Body of pancreas (tissue), 4 donors: ENCODE results near the gene PHLDA1. TPM values are rescaled to one million over a fixed set of nuclear protein-coding genes. Genes with fewer than 3 reads are reported as not detected.

Experiments
- ATAC-seq: fragments of 150-250 bp; one replicate; pipeline ENCODE4 v1.9.1; 2016
- DNase-seq, 4 donors: peaks; one replicate each; pipeline ENCODE4 v3.0.0-alpha.2; 2019
- H3K27ac ChIP-seq, 4 donors: fragments of 200-600 bp; sonication (generic); 1 replicate in 3 of 4; 2 replicates in 1 of 4; pipeline versions ENCODE4 v1.5.1 to v1.6.1; 2016 to 2019; ENCODE audit warnings: mild to moderate bottlenecking in 1 of 4, mixed read lengths in 1 of 4, moderate library complexity in 1 of 4
- H3K27me3 ChIP-seq, 2 donors: fragments of 200-600 bp; sonication (generic); one replicate each; pipeline ENCODE4 v1.6.0; 2016; ENCODE audit warnings: mild to moderate bottlenecking in 1 of 2
- H3K36me3 ChIP-seq, 2 donors: fragments of 200-600 bp; sonication (generic); replicated peaks in 1 of 2; 2 replicates each; pipeline ENCODE4 v1.5.1; 2016; ENCODE audit warnings: low read depth in 2 of 2; ENCODE audit not compliant: insufficient read depth in 1 of 2
- H3K4me1 ChIP-seq: fragments of 200-600 bp; sonication (generic); one replicate; pipeline ENCODE4 v1.6.0; 2016
- H3K4me3 ChIP-seq, 2 donors: fragments of 200-600 bp; sonication (generic); 1 replicate in 1 of 2; 2 replicates in 1 of 2; pipeline ENCODE4 v1.5.1; 2016 to 2019
- H3K9me3 ChIP-seq, 3 donors: fragments of 200-600 bp; sonication (generic); 1 replicate in 2 of 3; 2 replicates in 1 of 3; pipeline ENCODE4 v1.5.1; 2016
- POLR2A ChIP-seq, 3 donors: fragments of 450-650 bp; IDR thresholded peaks; one replicate each; pipeline ENCODE4 v1.6.1; 2016; ENCODE audit warnings: antibody characterized with exemption in 3 of 3, mild to moderate bottlenecking in 2 of 3
- WGBS, 2 donors: methylation state at CpG; one replicate each; pipeline ENCODE4 v1.1.5; 2017; 5-methylcytosine and 5-hydroxymethylcytosine counted together
- intact Hi-C: fragments of 100-400 bp; cut with DNase I; formaldehyde crosslinking; loops from one replicate; pipeline ENCODE4 v1.15.1; 2023
- total RNA-seq, 2 donors: library from RNA; depleted of rRNA; stranded (reverse); fragments of >200 nt; gene quantifications; one replicate each; pipeline ENCODE4 v1.1.0, GENCODE V29; 2016
- TF ChIP-seq, protein P1 (sequence below), 7 experiments: fragments of 450-650 bp in 4 of 7; fragments of 200-600 bp in 3 of 7; sonication (generic) in 3 of 7; IDR thresholded peaks; one replicate each; pipeline ENCODE4 v1.5.1; 2016 to 2019; ENCODE audit warnings: antibody characterized with exemption in 7 of 7

Gene PHLDA1
- total RNA-seq, 2 donors from 2014 or later = 11.9 to 22.4 TPM

- 69 to 79% methylated on average over 1 of the region's 1 CpG for WGBS, 2 donors
- no peaks in the 10 kb centered on the region for H3K27me3 ChIP-seq
- no peak overlapping the region for H3K27ac ChIP-seq
- TF ChIP-seq, protein P1, sequence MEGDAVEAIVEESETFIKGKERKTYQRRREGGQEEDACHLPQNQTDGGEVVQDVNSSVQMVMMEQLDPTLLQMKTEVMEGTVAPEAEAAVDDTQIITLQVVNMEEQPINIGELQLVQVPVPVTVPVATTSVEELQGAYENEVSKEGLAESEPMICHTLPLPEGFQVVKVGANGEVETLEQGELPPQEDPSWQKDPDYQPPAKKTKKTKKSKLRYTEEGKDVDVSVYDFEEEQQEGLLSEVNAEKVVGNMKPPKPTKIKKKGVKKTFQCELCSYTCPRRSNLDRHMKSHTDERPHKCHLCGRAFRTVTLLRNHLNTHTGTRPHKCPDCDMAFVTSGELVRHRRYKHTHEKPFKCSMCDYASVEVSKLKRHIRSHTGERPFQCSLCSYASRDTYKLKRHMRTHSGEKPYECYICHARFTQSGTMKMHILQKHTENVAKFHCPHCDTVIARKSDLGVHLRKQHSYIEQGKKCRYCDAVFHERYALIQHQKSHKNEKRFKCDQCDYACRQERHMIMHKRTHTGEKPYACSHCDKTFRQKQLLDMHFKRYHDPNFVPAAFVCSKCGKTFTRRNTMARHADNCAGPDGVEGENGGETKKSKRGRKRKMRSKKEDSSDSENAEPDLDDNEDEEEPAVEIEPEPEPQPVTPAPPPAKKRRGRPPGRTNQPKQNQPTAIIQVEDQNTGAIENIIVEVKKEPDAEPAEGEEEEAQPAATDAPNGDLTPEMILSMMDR (IDR thresholded peaks at IDR 0.05) = no peak
- TF ChIP-seq POLR2A (IDR thresholded peaks at IDR 0.05) = no peak
- intact Hi-C loops = no loop called here
- no peaks in the 10 kb centered on the region for H3K36me3 ChIP-seq
- ATAC-seq (no peak), DNase-seq (no peak)
- no peak overlapping the region for H3K4me3 ChIP-seq
- H3K4me1 ChIP-seq = no peaks in the 10 kb centered on the region
- no peaks in the 10 kb centered on the region for H3K9me3 ChIP-seq
Measured at GRCh38 chr12:76002598-76003354, 28.8 kb downstream of the PHLDA1 start.

- TF ChIP-seq POLR2A (IDR thresholded peaks at IDR 0.05) = no peak
- TF ChIP-seq, protein P1 (IDR thresholded peaks at IDR 0.05) = no peak
- Histone ChIP-seq H3K27me3 (no peaks in the 10 kb centered on the region), H3K4me1 (no peaks in the 10 kb centered on the region), H3K9me3 (no peaks in the 10 kb centered on the region), H3K4me3 (no peak overlapping the region), H3K36me3 (no peaks in the 10 kb centered on the region), H3K27ac (no peak overlapping the region)
- WGBS, 2 donors = 73 to 84% methylated on average over 4 of the region's 4 CpGs
- no peak for DNase-seq
- ATAC-seq = no peak
- intact Hi-C loops = no loop called here
Measured at GRCh38 chr12:75998292-75999063, 33.1 kb downstream of the PHLDA1 start.

- no peak overlapping the region for H3K27ac ChIP-seq
- no peak overlapping the region for H3K4me3 ChIP-seq
- no peak for DNase-seq
- no peak for TF ChIP-seq POLR2A (IDR thresholded peaks at IDR 0.05)
- TF ChIP-seq, protein P1 (IDR thresholded peaks at IDR 0.05) = no peak
- 80 to 83% methylated on average over 3 of the region's 3 CpGs for WGBS, 2 donors
- H3K36me3 ChIP-seq = no peaks in the 10 kb centered on the region
- ATAC-seq = no peak
- intact Hi-C loops = no loop called here
- peaks cover 3% of the 10 kb centered on the region for H3K4me1 ChIP-seq
- no peaks in the 10 kb centered on the region for H3K27me3 ChIP-seq
- H3K9me3 ChIP-seq = no peaks in the 10 kb centered on the region
Measured at GRCh38 chr12:75997658-75998057, 33.9 kb downstream of the PHLDA1 start.

DNA sequence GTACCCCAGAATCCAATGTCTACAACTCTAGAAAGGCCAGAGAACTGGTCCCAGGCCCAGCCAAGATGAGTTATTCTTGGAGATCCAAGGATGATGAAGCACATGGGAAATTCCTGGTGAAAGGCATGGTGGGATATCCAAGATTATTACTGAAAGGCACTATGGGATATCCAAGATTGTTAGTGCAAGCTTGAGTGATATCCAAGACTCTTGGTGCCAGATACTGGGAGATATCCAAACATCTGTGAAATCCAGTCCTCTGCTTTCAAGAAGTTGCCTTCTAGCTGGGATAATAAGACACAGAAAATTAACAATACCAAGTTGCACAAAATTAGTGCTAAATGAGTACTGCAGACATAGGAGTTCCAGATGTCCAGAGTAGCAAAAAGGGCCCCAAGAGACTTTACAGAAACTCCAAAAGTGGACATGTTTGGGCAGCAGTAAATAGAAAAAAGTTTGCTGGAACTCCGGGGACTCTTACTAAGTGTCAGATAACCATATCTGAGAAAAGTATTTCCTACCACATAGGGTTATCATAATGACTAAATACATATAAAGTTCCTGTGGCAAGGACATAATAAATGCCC is 34.6 kb downstream of the PHLDA1 start:
- no peak for DNase-seq
- Histone ChIP-seq H3K9me3 (no peaks in the 10 kb centered on the region), H3K36me3 (no peaks in the 10 kb centered on the region), H3K4me3 (no peak overlapping the region), H3K4me1 (peaks cover 3% of the 10 kb centered on the region), H3K27ac (no peak overlapping the region), H3K27me3 (no peaks in the 10 kb centered on the region)
- intact Hi-C loops = no loop called here
- 16 to 29% methylated on average over 1 of the region's 1 CpG for WGBS, 2 donors
- TF ChIP-seq, protein P1 (IDR thresholded peaks at IDR 0.05) = no peak
- no peak for TF ChIP-seq POLR2A (IDR thresholded peaks at IDR 0.05)
- no peak for ATAC-seq
